Esophagus muscularis mucosa (tissue), 4 donors: ENCODE results near the gene STK39.
"Not testable (repeated sequence)": the region's sequence is repeated elsewhere in the genome, so short reads cannot be mapped to it uniquely, and the experiment has no call there.

Source experiments
- EP300 ChIP-seq: sonication (generic); formaldehyde crosslinking; IDR thresholded peaks from one replicate; pipeline ENCODE4 v1.6.1; 2017; ENCODE audit warnings: antibody characterized with exemption
- POLR2A ChIP-seq: fragments of 450-650 bp; IDR thresholded peaks from one replicate; pipeline ENCODE4 v1.6.1; 2017; ENCODE audit warnings: antibody characterized with exemption, moderate library complexity, mild to moderate bottlenecking, low read depth
- POLR2AphosphoS5 ChIP-seq, 2 donors: sonication (generic); formaldehyde crosslinking; IDR thresholded peaks; one replicate each; pipeline ENCODE4 v1.6.1; 2017; ENCODE audit warnings: antibody characterized with exemption in 2 of 2
- TF ChIP-seq, protein P1 (sequence below), 3 experiments: fragments of 200-600 bp in 2 of 3; fragments of 450-650 bp in 1 of 3; sonication (generic) in 2 of 3; IDR thresholded peaks; one replicate each; pipeline ENCODE4 v1.5.1; 2017 to 2019; ENCODE audit warnings: antibody characterized with exemption in 3 of 3, mild to moderate bottlenecking in 2 of 3, moderate library complexity in 1 of 3

DNA sequence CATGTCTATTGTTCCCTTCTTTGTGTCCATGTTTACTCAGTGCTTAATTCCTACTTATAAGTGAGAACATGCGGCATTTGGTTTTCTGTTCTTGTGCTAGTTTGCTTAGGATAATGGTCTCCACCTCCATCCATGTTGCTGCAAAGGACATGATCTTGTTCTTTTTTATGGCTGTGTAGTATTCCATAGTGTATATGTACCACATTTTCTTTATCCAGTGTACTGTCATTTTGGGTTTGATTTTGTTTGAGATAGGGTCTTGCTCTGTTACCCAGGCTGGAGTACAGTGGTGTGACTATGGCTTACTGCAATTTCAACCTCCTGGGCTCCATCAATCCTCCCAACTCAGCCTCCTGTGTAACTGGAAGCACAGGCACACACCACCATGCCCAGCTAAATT is 125.2 kb downstream of the STK39 start:
- TF ChIP-seq, protein P1, sequence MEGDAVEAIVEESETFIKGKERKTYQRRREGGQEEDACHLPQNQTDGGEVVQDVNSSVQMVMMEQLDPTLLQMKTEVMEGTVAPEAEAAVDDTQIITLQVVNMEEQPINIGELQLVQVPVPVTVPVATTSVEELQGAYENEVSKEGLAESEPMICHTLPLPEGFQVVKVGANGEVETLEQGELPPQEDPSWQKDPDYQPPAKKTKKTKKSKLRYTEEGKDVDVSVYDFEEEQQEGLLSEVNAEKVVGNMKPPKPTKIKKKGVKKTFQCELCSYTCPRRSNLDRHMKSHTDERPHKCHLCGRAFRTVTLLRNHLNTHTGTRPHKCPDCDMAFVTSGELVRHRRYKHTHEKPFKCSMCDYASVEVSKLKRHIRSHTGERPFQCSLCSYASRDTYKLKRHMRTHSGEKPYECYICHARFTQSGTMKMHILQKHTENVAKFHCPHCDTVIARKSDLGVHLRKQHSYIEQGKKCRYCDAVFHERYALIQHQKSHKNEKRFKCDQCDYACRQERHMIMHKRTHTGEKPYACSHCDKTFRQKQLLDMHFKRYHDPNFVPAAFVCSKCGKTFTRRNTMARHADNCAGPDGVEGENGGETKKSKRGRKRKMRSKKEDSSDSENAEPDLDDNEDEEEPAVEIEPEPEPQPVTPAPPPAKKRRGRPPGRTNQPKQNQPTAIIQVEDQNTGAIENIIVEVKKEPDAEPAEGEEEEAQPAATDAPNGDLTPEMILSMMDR (IDR thresholded peaks at IDR 0.05), result not testable (repeated sequence)
- not testable (repeated sequence) for TF ChIP-seq POLR2AphosphoS5 (IDR thresholded peaks at IDR 0.05); POLR2A; EP300
